ENCODE results near the gene TPMT. TPM values are rescaled to one million over a fixed set of nuclear protein-coding genes. Genes with fewer than 3 reads are reported as not detected.
"Not testable (repeated sequence)": the region's sequence is repeated elsewhere in the genome, so short reads cannot be mapped to it uniquely, and the experiment has no call there.

The TPMT gene
- total RNA-seq, result 25.5 TPM

GRCh38 chr6:18154507-18155149, at the start of gene TPMT:
TPMT (minus strand) TSS chr6:18155077; CDS start chr6:18149127, 5,950 bp downstream.
- DNase-seq (ENCODE audit: low spot score) (no peak), ATAC-seq (no peak)

GRCh38 chr6:18203786-18204185, 48.9 kb upstream of the TPMT start:
- no peak for DNase-seq (ENCODE audit: low spot score)
- no peak for ATAC-seq

GRCh38 chr6:18192026-18192425, 37.1 kb upstream of the TPMT start:
- ATAC-seq (no peak), DNase-seq (ENCODE audit: low spot score) (no peak)

- ATAC-seq, result no peak
- DNase-seq (ENCODE audit: low spot score), result no peak
Measured at GRCh38 chr6:18189196-18189595, 34.3 kb upstream of the TPMT start.

- no peak for DNase-seq (ENCODE audit: low spot score)
- no peak for ATAC-seq
Measured at GRCh38 chr6:18187701-18188100, 32.8 kb upstream of the TPMT start.

GRCh38 chr6:18186540-18187250, 31.8 kb upstream of the TPMT start:
- DNase-seq (ENCODE audit: low spot score) (no peak), ATAC-seq (no peak)

GRCh38 chr6:18186033-18186432, 31.2 kb upstream of the TPMT start:
- ATAC-seq (peak; percentile 94), DNase-seq (ENCODE audit: low spot score) (peak; percentile 58)

- DNase-seq (ENCODE audit: low spot score), result no peak
- ATAC-seq, result no peak
Measured at GRCh38 chr6:18185624-18186023, 30.7 kb upstream of the TPMT start.

- DNase-seq (ENCODE audit: low spot score) (no peak), ATAC-seq (no peak)
Measured at GRCh38 chr6:18183766-18184165, 28.9 kb upstream of the TPMT start.

GRCh38 chr6:18182568-18182967, 27.7 kb upstream of the TPMT start:
- ATAC-seq, result no peak

GRCh38 chr6:18179770-18180356, 25.0 kb upstream of the TPMT start:
- ATAC-seq (peak; percentile 37), DNase-seq (ENCODE audit: low spot score) (no peak)

More at GRCh38 chr6:18182568-18182967, 27.7 kb upstream of the TPMT start:
- DNase-seq (ENCODE audit: low spot score), result no peak

- no peak for DNase-seq (ENCODE audit: low spot score)
- no peak for ATAC-seq
Measured at GRCh38 chr6:18178960-18179615, 24.2 kb upstream of the TPMT start.

- no peak for ATAC-seq
- no peak for DNase-seq (ENCODE audit: low spot score)
Measured at GRCh38 chr6:18177286-18177965, 22.5 kb upstream of the TPMT start.

- DNase-seq (ENCODE audit: low spot score); ATAC-seq: not testable (repeated sequence)
Measured at GRCh38 chr6:18176198-18176597, 21.3 kb upstream of the TPMT start.

GRCh38 chr6:18171871-18172270, 17.0 kb upstream of the TPMT start:
- no peak for DNase-seq (ENCODE audit: low spot score)
- no peak for ATAC-seq

GRCh38 chr6:18168264-18168663, 13.4 kb upstream of the TPMT start:
- ATAC-seq, result no peak
- DNase-seq (ENCODE audit: low spot score), result no peak

- DNase-seq (ENCODE audit: low spot score) (no peak), ATAC-seq (no peak)
Measured at GRCh38 chr6:18166312-18167036, 11.6 kb upstream of the TPMT start.

- no peak for ATAC-seq
- no peak for DNase-seq (ENCODE audit: low spot score)
Measured at GRCh38 chr6:18165751-18166150, 10.9 kb upstream of the TPMT start.

GRCh38 chr6:18162401-18162800, 7.5 kb upstream of the TPMT start:
- ATAC-seq (no peak), DNase-seq (ENCODE audit: low spot score) (no peak)

GRCh38 chr6:18161431-18161830, 6.6 kb upstream of the TPMT start:
- DNase-seq (ENCODE audit: low spot score) (no peak), ATAC-seq (no peak)

Measured in left lobe of liver (tissue), 2 donors.